HG03457 (cell line): ENCODE data around the gene TIFAB.
A peak's percentile ranks its signal among the peaks of the same experiment; 100 is the strongest.

Experiments
- ATAC-seq: cut with Tn5 transposase; IDR thresholded peaks from one replicate; pipeline ENCODE4 v1.9.1; 2021; ENCODE audit warnings: moderate number of reproducible peaks; ENCODE audit not compliant: unreplicated experiment

The TIFAB gene

DNA sequence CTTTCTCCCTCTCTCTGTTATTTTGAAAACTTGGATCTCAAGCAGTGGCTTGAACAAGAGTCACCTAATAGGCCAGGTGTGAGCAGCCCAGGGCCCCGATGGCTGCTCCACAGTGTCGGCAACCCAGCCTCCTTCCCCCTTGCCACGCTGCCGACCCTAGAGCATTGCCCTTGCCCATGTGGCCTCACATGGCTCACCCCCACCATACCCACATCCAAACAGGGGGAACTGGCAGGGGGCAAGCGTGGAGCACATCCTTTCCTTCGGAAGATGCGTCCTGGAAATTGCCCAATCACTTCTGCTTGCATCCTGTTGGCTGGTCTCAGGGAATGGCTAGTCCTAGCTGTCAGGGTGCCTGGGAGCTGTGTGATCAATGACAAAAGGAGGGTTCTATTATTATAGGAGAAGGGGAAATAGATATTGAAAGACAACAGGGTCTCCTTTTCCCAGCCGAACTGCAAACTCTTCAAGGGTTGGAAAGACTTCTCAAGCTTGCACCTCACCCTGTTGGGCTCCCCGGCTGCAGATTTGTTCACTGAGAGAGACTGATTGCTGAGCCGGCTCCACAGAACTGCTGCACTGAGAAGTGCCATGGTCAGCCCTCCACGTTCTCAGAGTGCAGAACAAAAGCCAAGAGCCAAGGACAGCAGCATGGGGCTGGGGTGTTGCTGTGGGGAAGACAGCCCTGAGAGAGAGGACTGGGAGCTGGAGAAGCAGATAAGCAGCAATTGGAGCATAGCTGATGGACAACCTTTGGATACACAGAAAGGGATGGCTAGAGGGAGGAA lies 8.3 kb upstream of the TIFAB start:
- no peak for ATAC-seq

DNA sequence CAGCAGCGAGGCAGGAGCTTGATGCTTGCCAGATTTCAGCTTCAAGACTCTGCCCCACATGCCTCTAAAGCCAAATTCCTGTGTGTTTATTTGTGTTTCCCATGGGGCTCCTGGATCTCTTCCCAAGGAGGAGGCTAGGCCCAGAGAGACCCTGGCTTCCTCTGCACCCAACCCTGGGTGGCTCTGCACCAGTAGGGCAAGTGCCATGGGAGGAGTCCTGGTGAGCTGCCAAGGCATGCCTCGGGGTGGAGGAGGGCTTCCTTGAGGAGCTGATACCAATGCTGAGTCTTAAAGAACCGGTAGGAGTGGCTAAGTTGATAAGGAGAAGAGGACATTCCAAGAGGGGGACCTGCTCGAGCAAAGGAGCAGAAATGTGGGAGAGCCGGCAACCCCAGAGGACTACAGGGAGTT lies 6.8 kb upstream of the TIFAB start:
- ATAC-seq, result no peak

DNA sequence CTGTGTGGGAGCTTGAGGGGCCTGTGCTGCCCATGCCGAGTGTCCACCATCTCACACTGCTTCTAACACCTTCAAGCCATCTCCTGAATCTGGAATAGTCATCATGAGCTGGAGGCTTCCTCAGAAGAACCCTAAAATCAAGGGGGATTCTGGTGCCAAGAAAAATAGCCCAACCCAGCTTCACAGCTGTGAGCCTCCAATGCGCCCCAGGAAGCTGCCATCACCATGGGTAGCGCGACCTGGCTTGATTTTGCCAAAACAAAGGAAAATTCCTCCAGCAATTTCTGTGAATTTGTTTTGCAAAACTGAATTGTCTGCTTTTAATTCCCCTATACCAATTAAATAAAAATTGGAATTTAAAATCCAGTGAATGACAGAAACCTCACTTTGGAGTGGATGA lies 6.2 kb upstream of the TIFAB start:
- ATAC-seq, result no peak

DNA sequence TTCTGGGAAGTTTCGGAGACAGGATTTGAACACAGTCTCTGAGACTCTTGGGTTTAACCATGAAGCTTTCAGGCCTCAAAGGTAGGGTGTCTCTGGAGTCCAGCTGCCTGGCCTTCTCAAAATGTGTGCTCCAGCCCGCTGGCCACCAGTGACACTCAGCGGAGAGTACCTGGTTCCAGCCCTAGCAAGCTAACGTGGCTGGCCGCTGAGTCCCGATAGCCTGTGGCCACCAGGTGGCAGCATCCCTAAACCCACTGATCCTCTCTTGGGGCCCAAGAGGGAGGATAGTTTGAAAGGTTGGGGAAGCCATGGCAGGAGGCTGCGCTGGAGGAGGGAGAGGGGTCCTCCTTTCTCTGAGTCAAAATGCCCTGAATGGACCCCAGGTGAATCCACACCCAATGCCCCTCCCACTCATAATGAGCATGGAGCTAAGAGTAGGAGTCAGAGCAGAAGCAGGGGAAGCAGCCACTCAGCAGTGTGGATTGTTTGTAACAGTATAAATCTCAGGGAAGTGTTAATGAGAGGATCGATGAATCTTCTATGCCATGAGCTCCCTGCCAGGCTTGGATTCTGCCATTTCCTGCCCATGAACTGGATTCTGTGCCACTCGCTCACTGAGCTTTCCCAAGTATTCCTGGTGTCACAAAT lies 5.4 kb upstream of the TIFAB start:
- peak; percentile 51 for ATAC-seq

DNA sequence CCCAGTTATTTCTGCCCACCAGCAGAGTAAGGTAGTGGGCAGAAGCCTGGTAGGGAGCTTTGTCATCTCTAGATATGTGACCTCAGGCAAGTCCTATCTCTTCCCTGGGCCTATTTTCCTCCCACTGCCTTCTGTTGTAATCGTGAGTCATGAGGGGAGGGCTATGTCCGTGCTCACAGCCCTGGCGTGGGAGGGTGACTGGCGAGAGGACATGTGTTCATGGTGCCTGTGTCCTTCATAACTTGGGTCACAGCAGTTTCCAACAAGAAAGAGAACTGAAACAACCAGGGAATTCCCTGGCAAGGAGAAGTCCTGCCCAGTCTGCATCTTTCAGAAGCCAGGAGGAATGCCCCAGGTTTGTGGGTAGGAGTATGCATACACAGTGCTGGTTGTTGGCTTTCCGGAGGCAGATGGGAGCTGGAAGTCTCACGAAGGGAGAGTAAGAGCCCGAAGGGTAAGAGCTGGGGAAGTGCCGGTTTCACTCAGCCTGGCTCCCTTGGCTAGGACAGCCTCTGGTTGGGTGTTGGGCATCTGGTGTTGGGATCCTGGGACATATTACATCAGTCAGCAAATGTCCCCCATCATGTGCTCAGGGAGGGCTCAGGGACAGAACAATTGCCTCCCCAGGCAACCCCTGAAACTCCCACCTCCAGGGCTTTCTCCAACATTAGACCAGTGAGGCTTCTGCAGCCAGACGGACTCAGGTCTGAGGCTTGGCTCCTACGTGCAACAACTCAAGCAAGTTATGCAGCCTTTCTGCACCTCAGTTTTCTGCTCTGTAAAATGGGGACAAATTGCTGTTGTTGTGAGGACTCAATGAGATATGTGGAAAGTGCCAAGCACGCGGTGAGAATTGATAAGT lies 4.3 kb upstream of the TIFAB start:
- peak; percentile 59 for ATAC-seq

DNA sequence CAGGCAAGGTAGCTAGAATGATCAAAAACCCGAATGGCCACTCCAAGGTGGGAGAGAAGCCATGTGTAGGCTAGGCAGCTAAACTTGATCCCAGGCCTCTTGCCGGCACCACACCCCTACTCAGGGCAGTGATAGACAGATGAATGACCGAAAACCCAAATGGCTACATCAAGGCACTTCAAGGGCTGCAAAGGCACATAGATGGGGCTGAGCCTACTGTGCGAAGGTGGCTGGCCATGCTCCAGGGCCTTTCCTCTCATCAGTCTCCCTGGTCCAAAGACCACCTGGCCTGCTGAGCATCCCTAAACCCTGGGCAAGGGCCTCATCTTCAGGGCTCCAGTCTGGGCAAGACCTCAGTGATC lies 3.7 kb upstream of the TIFAB start:
- no peak for ATAC-seq

DNA sequence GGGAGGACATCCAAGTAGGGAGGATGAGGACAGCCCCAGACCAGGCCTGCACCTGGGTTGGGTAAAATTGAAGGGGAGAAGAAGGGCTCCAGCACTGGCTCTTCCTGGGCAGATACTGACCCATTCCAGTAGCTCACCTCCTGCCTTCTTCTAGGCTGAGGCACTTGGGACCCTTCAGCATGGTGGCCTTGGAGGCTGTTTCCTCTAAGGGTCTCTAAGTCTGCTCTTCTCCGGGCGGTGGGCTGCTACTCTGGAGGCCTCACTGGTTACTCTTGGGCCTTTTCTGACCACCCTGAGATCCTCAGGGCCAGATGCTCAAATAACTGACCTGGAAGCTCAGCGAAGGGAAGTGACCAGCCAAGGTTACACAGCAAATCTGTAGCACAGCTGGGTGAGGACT lies 2.8 kb upstream of the TIFAB start:
- ATAC-seq, result no peak

DNA sequence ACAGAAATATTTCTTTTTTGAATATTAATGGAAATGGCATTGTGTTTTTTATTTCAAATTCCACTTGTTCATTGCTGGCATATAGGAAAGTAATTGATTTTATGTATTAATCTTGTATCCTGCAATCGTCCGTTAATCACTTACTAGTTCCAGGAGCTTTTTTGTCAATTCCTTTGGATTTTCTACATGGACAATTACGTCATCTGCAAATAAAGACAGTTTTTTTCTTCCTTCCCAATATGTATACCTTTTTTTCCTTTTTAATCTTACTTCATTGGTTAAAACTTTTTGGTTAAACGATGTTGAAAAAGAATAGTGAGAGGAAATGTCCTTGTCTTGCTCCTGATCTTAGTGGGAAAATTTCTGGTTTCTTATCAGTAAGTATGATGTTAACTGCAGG lies 1.5 kb upstream of the TIFAB start:
- no peak for ATAC-seq

DNA sequence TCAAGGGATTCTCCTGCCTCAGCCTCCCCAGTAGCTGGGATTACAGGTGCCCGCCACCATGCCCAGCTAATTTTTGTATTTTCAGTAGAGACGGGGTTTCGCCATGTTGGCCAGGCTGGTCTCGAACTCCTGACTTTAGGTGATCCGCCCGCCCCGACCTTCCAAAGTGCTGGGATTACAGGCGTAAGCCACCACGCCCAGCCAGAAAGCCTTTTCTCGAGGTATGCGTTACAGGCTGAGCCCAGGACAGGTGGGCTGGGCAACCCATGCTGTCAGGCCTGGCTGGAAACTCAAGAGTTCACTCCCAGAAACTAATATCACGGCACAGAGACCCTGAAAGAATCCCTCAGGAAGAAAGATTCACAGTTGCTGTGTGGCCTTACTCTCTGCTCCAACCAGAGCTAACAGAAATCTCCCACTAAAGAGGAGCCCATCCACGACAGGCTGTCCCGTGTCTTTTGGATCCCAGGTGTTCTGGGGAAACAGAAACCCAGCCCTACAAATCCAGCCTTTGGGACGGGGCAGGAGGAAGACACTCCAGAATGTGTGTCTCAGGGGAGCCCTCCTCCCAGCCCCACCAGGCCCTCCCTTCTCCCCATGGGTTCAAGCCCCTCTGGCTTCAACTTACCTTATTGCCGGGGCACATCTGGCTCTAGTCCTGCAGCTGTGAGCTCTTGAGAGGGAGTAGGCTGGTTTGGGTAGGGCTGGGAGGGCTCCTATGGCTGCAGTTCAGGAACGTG lies 400 bp downstream of the TIFAB start:
- ATAC-seq, result no peak

DNA sequence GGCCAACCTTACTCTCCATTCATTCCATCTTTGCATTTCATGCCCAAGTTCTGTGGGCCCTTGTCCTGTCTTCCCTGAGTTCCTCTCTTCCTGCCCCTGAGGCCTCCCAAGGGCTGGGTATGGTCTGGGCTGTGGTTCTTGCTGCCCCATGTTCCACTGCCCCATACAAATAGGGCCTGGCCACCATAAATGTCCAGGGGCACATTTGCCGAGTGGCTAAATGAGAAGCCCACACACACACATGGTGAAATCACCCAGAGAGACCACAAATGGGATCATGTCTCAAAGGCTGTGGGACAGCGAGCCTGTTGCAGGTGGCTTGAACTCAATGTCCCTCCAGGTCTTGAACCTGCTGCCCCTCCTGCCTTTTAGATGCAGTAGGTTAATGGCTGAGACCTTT lies 1.2 kb downstream of the TIFAB start:
- no peak for ATAC-seq

DNA sequence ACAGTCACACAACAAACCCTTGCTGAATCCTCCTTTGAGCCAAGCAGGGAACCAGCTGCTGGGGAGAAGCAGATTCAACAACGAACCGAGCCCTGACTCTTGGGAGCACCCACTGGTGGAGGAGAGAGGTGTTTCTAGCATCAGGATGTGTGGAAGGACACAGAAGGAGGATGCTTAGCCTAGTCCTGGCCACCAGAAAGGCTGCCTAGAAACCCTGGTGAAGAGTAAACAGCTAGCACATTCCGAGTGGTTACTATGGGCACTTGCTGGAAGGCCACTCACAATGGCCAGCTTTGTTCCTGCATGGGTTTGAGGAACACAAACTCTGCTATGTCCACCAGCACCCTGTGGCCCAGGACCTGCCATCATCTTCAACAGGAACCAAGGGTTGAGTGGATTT lies 1.8 kb downstream of the TIFAB start:
- no peak for ATAC-seq

DNA sequence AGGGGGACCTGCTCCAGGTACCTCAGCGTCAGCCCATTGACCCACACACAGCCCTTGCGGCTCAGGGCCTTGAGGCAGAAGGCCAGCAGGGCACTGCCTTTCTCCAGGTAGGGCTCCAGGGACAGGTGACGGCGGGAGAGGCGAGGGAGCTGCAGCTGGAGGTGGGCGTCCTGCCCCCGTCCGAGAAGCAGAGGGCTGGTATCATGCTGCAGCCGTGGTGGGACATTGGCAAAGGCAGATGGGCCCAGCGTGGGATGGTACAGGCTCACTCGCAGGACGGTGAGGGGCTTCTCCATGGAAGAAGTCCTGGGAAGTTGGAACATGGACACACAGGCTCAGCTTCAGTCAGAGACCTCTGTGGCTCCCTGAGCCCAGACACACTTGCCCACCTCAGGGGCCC lies 2.5 kb downstream of the TIFAB start:
- ATAC-seq, result no peak

DNA sequence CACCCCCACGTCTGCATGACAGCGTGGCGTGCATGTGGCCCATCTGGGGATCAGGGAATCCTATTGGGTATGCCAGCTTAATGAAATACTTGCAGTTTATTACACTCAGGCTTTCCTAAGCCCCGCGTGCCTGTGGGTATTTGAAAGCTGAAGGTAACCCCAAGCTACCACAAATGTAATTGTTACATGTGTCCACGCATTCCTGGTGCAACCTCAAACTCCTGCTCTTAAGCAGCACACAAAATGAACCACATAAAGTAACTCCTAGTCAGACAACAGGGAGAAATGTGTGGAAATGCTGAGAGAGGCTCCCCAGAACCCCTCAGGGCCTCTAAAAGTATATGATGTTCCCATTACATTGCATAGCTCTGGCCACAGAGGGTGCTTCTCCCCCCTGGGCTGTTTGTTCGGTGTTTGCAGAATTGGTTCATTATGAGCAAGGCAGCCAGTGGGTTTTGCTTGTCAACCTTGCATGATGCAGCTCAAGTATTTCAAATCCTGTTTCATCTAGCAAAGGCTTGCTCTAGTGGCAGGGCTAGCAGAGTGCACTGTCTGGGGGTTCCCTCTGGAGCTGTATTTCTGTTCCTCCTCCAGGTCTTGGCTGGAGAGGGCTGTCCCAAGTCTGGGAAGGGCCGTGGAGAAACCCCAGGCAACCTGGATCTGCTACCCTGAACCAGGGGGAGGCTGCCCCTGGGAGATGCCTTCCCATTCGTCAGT lies 3.2 kb downstream of the TIFAB start:
- no peak for ATAC-seq

DNA sequence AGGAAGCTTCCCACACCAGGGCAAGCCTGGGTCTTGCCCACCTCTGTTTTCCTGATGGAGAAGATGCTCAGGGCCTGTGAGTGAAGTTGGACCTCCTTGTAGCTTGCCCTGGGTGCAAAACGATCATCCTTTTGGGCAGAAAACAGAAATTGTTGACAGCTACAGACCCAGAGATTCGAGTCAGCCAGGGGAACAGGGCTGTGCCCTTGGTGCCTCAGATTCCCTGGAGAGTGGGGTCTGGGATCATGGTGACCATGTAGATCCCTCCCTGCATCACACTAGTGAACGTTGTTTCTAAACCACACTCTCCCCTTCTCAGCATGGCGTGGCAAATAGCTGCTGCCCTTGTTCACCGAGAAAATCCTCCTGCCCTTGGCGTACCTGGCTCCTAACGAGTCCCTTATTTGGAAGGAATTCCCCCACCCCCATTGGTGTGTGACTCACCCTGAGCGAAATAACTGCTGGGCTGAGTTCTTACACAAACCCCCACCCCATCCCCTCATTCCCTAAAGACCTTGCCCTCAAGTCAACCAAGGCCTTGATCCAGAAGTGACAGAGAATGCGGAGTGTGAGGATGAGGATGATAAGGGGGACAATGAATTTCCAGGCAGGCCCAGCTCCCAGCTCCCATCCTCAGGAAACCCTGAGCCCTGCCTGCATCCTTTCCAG lies 3.9 kb downstream of the TIFAB start:
- ATAC-seq, result no peak

DNA sequence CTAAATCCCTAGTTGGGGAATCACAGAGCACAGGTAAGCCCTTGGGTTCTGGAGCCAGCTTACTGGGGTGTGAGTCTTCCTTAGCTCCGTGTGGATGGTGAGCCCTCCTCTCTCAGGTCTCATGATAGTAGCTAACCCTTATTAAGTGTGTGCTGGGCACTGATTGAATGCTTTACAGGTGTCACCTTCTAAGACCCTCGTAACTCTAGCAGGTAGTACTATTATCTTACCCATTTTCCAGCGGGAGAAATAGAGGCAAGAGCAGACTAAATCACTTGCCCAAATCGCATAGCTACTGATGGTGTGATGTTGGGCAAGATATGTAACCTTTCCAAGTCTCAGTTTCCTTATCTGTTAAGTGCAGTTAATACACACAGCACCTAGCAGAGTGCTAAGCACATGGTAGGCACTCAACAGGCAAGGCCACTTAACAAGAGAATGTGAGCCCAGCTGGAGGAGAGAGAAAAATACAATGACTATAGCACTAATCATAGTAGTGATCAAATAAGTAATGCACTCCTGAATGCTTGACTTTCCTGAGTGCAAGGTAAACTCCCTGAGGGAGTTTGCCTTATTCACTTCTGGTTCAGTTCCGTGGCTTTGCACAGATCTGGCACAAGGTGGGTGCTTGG lies 4.7 kb downstream of the TIFAB start, which contains the start of gene DCANP1:
Gene DCANP1, minus strand, starts transcription at position 51 of the 632 bp plus-strand sequence. CDS start 240 bp downstream, outside the sequence.
- no peak for ATAC-seq

DNA sequence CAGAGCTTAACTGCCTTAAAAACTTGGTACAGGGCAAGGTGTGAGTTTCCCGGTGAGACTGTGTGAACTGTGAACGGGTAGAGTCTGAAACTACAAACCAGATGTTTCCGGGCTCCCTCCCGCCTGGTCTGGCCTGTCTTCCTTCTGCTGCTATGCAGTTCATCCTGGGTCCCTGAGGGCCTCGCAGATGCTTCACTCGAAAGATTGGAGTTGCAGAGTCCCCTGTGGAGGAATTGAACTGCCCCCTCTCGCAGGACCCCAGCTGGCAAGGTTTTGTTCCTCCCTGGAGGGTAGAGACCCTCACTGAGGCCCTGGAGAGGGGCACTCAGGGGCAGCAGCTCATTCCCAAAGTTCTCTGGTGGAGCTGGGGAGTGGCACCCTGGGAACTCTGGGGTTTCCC lies 5.5 kb downstream of the TIFAB start:
- no peak for ATAC-seq

DNA sequence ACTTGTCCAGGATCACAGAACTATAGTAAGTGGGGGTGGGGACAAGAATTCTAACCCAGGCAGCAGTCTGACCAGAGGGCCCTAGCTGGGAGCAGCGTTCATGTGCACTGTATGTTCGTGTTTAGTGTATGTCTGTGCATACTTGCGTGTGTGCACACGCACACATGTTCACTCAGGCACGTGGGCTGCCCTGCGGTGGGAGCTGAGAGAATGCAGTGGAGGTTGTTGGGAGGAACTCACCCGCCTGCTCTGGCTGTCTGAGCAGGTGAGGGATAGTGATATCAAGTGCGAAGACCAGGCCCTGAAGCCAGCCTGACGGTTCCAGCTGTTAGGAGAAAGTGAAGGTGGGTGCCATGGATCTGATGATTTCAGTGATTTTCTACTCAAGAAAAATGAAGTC lies 5.9 kb downstream of the TIFAB start:
- no peak for ATAC-seq

DNA sequence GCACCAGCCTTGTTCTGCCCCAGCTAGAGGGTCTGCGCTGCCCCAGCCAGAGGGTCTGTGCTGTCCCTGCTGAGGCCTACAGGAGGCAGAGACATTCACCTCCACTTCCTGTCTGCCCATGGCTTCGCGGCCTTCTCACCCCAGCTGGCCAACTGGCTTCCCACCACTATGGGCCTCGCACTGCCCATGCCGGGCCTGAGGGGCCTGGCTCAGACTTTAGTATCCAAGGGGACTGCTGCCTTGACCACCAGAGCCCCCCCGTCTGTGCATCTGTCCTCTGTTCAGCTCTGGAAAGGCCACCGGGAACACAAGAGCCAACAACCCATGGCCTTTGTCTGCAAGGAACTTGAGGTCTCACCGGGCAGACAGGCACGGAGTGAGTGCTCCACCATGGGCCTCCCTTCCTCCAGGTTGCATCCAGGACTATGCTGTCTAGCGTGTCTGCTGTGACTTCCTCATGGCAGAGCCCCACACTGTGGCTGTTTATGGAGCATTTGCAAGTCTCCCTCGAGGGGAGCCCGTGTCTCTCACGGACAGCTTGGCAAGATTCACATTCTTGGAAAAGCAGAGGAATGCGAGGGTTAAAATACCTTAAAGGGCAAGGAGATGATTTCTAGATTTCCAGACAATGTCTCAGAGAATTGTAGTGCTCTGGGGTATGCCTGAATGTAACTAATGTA lies 6.7 kb downstream of the TIFAB start:
- no peak for ATAC-seq

DNA sequence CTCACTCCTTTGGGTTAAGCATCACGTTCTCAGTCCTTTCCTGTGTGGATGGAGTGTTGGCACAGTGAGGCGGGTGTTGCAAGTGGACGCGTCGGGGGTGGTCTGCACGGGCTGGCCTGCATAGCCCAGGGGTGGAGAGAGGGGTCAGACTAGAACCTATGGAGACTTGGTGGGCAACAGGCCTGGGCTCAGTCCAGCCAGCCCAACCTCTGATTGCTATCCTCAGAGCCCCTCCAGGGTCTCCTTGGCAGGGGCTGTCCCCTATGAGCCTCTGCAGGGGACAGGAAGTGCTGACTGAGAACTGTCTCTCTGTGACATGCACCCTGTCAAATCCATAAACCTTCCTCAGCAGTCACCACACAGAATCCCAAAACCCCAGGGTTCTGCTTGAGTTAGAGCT lies 7.3 kb downstream of the TIFAB start:
- ATAC-seq, result no peak
